GM12878 (cell line): Measurements from ENCODE around the gene ZNF841. TPM values are rescaled to one million over a fixed set of nuclear protein-coding genes. Genes with fewer than 3 reads are reported as not detected.

Source experiments
- CBFB ChIP-seq: IDR thresholded peaks from 2 replicates; pipeline ENCODE4 v1.6.1; 2016; ENCODE audit warnings: antibody characterized with exemption, low read depth
- MEF2B ChIP-seq: fragments of 450-650 bp; IDR thresholded peaks from 2 replicates; pipeline ENCODE4 v1.6.1; 2018; ENCODE audit warnings: mild to moderate bottlenecking, moderate library complexity; ENCODE audit not compliant: partially characterized antibody, poor library complexity, severe bottlenecking
- POLR2A ChIP-seq: IDR thresholded peaks from 2 replicates; pipeline ENCODE4 v1.6.1; 2011; ENCODE audit warnings: low read depth, mild to moderate bottlenecking, low read length
- RB1 ChIP-seq: fragments of 450-650 bp; formaldehyde crosslinking; IDR thresholded peaks from 2 replicates; pipeline ENCODE4 v1.6.1; 2017; ENCODE audit warnings: mild to moderate bottlenecking, borderline replicate concordance
- SREBF1 ChIP-seq: IDR thresholded peaks from 2 replicates; pipeline ENCODE4 v1.6.1; 2012; ENCODE audit warnings: mild to moderate bottlenecking, low read length
- STAT1 ChIP-seq: fragments of 450-650 bp; conservative IDR thresholded peaks from 2 replicates; pipeline ENCODE4 v1.6.1; 2014; ENCODE audit warnings: antibody characterized with exemption, mild to moderate bottlenecking
- STAT3 ChIP-seq: IDR thresholded peaks from 2 replicates; pipeline ENCODE4 v1.6.1; 2011; ENCODE audit warnings: low read depth, low read length, improper control_type of control experiment
- USF1 ChIP-seq: IDR thresholded peaks from 2 replicates; pipeline ENCODE4 v1.6.1; 2011; ENCODE audit warnings: borderline replicate concordance, low read depth, mild to moderate bottlenecking, moderate library complexity, mixed read lengths, low read length; ENCODE audit not compliant: insufficient read depth; ENCODE audit errors: extremely low read length
- WRNIP1 ChIP-seq: IDR thresholded peaks from 2 replicates; pipeline ENCODE4 v1.6.1; 2011; ENCODE audit warnings: low read depth, low read length, improper control_type of control experiment, borderline replicate concordance
- YY1 ChIP-seq: IDR thresholded peaks from 2 replicates; pipeline ENCODE4 v1.6.1; 2011; ENCODE audit warnings: low read depth, mild to moderate bottlenecking, low read length
- ZBED1 ChIP-seq: IDR thresholded peaks from 2 replicates; pipeline ENCODE4 v1.6.1; 2016; ENCODE audit warnings: borderline replicate concordance
- ZBTB40 ChIP-seq: fragments of 450-650 bp; IDR thresholded peaks from 2 replicates; pipeline ENCODE4 v1.6.1; 2016; ENCODE audit warnings: mild to moderate bottlenecking, moderate library complexity, borderline replicate concordance
- polyA plus RNA-seq, 11 experiments: library from polyadenylated mRNA; depleted of rRNA in 4 of 11; unstranded in 6 of 11; stranded (reverse) in 5 of 11; fragments of >200 nt; fragmentation: Nextera tagmentation in 4 of 11; fragmentation: Illumina TruSeq in 1 of 11; extraction: Ambion mirVana in 4 of 11; extraction: Trizol in 1 of 11; gene quantifications; 1 replicate in 1 of 11; 2 replicates in 10 of 11; pipeline versions ENCODE4 v1.2.1 to v1.2.3, GENCODE V29; 2011 to 2016; ENCODE audit warnings: inconsistent platforms in 2 of 11, missing spikeins in 2 of 11, low read depth in 1 of 11
- total RNA-seq, 4 experiments: library from RNA; depleted of rRNA in 3 of 4; stranded (reverse); fragments of >200 nt in 3 of 4; fragmentation: Illumina TruSeq in 1 of 4; extraction: Trizol in 1 of 4; gene quantifications; 2 replicates each; pipeline versions ENCODE4 v1.2.1 to v1.2.3, GENCODE V29; 2013 to 2021
- TF ChIP-seq, protein P1 (sequence below): fragments of 450-650 bp; IDR thresholded peaks from 2 replicates; pipeline ENCODE4 v1.6.1; 2017; ENCODE audit warnings: antibody characterized with exemption, mild to moderate bottlenecking, moderate library complexity
- TF ChIP-seq, protein P2 (sequence below): fragments of 450-650 bp; formaldehyde crosslinking; IDR thresholded peaks from 2 replicates; pipeline ENCODE4 v1.5.0; 2022; ENCODE audit warnings: mild to moderate bottlenecking, missing genetic modification characterization
- TF ChIP-seq, protein P3 (sequence below): fragments of 450-650 bp; IDR thresholded peaks from 2 replicates; pipeline ENCODE4 v1.6.1; 2016; ENCODE audit warnings: mild to moderate bottlenecking

ZNF841 gene
- total and polyA plus RNA-seq, 10 of the 15 experiments (the other 5 are each of a cell fraction or from before 2014, with no cell fraction given), result 1.4 to 15.0 (median 8.2) TPM

GRCh38 chr19:52028027-52028779 lies 67.4 kb downstream of the ZNF841 start, which contains the start of gene ZNF614 (continued):
- TF ChIP-seq, protein P1, sequence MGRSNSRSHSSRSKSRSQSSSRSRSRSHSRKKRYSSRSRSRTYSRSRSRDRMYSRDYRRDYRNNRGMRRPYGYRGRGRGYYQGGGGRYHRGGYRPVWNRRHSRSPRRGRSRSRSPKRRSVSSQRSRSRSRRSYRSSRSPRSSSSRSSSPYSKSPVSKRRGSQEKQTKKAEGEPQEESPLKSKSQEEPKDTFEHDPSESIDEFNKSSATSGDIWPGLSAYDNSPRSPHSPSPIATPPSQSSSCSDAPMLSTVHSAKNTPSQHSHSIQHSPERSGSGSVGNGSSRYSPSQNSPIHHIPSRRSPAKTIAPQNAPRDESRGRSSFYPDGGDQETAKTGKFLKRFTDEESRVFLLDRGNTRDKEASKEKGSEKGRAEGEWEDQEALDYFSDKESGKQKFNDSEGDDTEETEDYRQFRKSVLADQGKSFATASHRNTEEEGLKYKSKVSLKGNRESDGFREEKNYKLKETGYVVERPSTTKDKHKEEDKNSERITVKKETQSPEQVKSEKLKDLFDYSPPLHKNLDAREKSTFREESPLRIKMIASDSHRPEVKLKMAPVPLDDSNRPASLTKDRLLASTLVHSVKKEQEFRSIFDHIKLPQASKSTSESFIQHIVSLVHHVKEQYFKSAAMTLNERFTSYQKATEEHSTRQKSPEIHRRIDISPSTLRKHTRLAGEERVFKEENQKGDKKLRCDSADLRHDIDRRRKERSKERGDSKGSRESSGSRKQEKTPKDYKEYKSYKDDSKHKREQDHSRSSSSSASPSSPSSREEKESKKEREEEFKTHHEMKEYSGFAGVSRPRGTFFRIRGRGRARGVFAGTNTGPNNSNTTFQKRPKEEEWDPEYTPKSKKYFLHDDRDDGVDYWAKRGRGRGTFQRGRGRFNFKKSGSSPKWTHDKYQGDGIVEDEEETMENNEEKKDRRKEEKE, result no peak
- TF ChIP-seq, protein P2, sequence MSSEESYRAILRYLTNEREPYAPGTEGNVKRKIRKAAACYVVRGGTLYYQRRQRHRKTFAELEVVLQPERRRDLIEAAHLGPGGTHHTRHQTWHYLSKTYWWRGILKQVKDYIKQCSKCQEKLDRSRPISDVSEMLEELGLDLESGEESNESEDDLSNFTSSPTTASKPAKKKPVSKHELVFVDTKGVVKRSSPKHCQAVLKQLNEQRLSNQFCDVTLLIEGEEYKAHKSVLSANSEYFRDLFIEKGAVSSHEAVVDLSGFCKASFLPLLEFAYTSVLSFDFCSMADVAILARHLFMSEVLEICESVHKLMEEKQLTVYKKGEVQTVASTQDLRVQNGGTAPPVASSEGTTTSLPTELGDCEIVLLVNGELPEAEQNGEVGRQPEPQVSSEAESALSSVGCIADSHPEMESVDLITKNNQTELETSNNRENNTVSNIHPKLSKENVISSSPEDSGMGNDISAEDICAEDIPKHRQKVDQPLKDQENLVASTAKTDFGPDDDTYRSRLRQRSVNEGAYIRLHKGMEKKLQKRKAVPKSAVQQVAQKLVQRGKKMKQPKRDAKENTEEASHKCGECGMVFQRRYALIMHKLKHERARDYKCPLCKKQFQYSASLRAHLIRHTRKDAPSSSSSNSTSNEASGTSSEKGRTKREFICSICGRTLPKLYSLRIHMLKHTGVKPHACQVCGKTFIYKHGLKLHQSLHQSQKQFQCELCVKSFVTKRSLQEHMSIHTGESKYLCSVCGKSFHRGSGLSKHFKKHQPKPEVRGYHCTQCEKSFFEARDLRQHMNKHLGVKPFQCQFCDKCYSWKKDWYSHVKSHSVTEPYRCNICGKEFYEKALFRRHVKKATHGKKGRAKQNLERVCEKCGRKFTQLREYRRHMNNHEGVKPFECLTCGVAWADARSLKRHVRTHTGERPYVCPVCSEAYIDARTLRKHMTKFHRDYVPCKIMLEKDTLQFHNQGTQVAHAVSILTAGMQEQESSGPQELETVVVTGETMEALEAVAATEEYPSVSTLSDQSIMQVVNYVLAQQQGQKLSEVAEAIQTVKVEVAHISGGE (CRISPR knock-in tag), result no peak
- peak; percentile 94 for TF ChIP-seq MEF2B
- peak; percentile 99 for TF ChIP-seq YY1
- TF ChIP-seq POLR2A, result peak; percentile 98
- TF ChIP-seq STAT1, result peak; percentile 84; the same call in 1 of the 2 replicates
- no peak for TF ChIP-seq ZBED1
- TF ChIP-seq CBFB, result peak; percentile 90
- TF ChIP-seq, protein P3, sequence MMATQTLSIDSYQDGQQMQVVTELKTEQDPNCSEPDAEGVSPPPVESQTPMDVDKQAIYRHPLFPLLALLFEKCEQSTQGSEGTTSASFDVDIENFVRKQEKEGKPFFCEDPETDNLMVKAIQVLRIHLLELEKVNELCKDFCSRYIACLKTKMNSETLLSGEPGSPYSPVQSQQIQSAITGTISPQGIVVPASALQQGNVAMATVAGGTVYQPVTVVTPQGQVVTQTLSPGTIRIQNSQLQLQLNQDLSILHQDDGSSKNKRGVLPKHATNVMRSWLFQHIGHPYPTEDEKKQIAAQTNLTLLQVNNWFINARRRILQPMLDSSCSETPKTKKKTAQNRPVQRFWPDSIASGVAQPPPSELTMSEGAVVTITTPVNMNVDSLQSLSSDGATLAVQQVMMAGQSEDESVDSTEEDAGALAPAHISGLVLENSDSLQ, result peak; percentile 72
- TF ChIP-seq ZBTB40, result no peak; the same call in 1 of the 2 replicates
- TF ChIP-seq SREBF1, result no peak
- TF ChIP-seq USF1, result no peak
- TF ChIP-seq WRNIP1, result no peak
- TF ChIP-seq RB1, result no peak; the same call in 1 of the 2 replicates
- TF ChIP-seq STAT3, result no peak
